ENCODE data around the gene SFT2D1. TPM values are rescaled to one million over a fixed set of nuclear protein-coding genes. Genes with fewer than 3 reads are reported as not detected.

SFT2D1 gene
- total RNA-seq, 1 donor from 2014 or later = 54.5 TPM

DNA sequence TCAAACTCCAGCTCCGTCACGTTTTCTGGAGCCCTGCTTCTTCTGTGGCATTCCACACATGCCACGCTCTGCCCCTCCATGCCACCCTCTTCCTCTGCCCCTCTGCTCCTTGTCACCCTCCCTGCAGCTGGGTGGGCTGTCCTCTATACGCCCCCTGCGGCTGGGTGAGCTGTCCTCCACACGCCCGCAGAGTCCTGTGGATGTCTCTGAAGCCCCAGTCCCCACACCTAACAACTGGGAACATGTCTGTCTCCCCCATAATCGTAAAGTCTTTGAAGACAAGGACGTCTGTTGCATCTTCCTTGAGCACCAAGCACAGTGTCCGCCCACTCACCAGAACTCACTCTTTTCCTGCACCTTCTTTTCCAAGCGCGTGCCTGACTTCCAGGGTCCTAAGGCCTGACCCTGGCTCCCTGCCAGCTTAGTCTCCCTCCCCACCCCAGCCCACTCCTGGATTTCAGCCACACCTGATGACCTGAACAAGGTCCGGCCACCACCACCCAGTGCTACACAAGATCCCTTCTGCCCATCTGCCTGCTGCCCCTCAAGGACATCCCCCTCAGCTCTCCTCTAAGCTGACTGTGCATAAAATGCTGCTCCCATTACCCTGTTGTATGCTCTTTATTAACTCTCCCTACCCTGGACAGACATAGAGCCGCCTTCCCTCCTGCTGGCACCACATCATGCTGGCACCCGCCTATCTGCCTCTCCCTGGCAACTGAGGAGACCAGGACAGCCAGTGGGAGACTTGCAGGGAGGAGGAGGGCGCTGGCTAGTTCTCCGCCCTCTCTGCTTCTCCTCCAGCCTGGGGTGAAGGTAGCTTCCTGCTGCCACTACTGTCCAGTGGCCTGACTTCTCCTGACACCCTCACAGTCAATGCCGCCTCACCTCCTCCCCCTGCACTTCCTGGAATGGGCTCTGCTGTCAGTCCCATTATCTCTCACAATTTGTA is 23.4 kb downstream of the SFT2D1 start:
- Mint-ChIP-seq H3K27ac (no peak overlapping the region), H3K9me3 (no peaks in the 10 kb centered on the region), H3K4me1 (ENCODE audit: low read depth) (no peaks in the 10 kb centered on the region), H3K27me3 (ENCODE audit: low read depth) (peaks cover 3% of the 10 kb centered on the region), H3K36me3 (ENCODE audit: low read depth) (peaks cover 14% of the 10 kb centered on the region), H3K4me3 (ENCODE audit: low read depth) (no peak overlapping the region)
- intact Hi-C loops (cut with micrococcal nuclease) = no loop called here
- DNase-seq (ENCODE audit: low spot score) = no peak

DNA sequence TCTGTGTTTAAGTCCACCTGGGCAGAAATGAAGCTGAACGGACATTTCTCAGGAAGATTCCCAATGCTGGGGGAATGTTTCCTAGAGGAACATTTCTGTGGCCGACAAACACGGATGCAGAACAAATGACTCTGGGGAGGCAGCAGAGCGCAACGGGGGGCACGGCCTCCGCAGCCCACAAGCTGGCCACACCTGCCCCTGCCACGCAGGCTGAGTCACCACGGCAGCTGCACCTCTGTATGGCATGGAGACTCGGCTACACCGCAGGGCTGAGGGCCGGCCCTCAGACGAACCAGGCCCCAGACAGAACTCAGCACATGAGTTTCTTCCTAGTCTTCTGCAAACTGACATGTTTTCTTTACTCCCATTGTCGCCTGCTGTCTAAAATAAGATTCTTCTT is 24.1 kb downstream of the SFT2D1 start:
- no peaks in the 10 kb centered on the region for H3K9me3 Mint-ChIP-seq
- H3K4me1 Mint-ChIP-seq (ENCODE audit: low read depth) = no peaks in the 10 kb centered on the region
- H3K4me3 Mint-ChIP-seq (ENCODE audit: low read depth) = no peak overlapping the region
- H3K36me3 Mint-ChIP-seq (ENCODE audit: low read depth) = peaks cover 8% of the 10 kb centered on the region
- H3K27me3 Mint-ChIP-seq (ENCODE audit: low read depth) = peaks cover 3% of the 10 kb centered on the region
- DNase-seq (ENCODE audit: low spot score) = no peak
- H3K27ac Mint-ChIP-seq = no peak overlapping the region
- intact Hi-C loops (cut with micrococcal nuclease) = no loop called here

DNA sequence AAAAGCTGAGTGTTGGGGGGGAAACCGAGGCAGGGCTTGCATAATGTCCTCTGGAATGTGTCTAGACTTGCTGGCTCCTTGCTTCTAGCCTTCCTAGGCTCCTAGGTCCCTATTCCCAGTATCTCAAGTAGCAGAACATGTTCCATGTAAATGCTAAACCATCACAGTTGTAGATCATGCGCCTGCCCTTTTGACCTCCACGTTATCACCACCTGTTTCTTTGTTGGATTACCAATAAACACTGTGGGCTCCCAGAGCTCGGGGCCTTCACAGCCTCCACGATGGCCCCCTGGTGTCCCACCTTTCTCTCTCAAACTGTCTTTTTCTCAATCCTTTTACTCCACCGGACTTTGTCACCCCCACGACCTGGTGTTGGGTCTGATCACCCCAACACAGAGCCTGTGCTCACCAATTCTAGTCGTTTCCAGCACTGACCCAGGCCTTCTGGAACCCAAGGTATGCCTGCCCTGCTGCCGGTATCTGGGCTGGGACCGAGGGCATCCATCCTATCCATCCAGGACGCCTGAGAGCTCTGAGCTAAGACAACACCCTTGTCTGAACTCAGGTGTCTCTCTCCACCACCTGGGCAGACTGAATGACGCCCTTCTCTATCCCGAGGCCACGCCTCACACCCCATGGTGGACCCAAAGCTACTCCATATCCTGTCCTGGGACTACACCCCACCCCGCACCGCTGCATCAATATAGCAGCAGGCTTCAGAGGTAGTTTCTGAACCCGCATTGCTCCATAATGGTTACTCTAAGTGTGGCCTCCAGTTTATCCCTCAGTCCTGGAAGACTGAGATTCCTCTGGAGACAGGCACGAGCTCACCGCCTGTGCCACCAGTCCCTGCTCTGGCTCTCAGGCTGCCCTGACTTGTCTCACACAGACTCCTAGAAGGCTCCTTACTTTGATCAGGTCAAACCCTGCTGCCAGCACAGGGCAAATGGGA is 24.8 kb downstream of the SFT2D1 start:
- DNase-seq (ENCODE audit: low spot score) = no peak
- no peaks in the 10 kb centered on the region for H3K9me3 Mint-ChIP-seq
- H3K36me3 Mint-ChIP-seq (ENCODE audit: low read depth) = peaks cover 3% of the 10 kb centered on the region
- peaks cover 4% of the 10 kb centered on the region for H3K27me3 Mint-ChIP-seq (ENCODE audit: low read depth)
- no peaks in the 10 kb centered on the region for H3K4me1 Mint-ChIP-seq (ENCODE audit: low read depth)
- no peak overlapping the region for H3K4me3 Mint-ChIP-seq (ENCODE audit: low read depth)
- intact Hi-C loops (cut with micrococcal nuclease) = no loop called here
- no peak overlapping the region for H3K27ac Mint-ChIP-seq

DNA sequence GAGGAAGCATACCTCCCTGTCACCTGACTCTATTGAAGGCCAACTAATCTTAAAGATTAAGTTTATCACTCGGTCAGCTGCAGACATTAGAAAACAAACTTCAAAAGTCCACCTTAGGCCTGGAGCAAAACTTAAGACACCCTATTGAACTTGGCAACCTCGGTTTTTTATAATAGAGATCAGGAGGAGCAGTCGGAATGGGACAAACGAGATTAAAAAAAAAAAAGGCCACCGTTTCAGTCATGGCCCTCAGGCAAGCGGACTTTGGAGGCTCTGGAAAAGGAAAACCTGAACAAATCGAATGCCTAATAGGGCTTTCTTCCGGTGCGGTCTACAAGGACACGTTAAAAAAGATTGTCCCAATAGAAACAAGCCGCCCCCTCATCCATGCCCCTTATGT is 26.9 kb downstream of the SFT2D1 start:
- Mint-ChIP-seq H3K36me3 (ENCODE audit: low read depth) (no peaks in the 10 kb centered on the region), H3K4me1 (ENCODE audit: low read depth) (no peaks in the 10 kb centered on the region), H3K9me3 (no peaks in the 10 kb centered on the region), H3K27me3 (ENCODE audit: low read depth) (peaks cover 9% of the 10 kb centered on the region), H3K27ac (no peak overlapping the region), H3K4me3 (ENCODE audit: low read depth) (no peak overlapping the region)
- no peak for DNase-seq (ENCODE audit: low spot score)
- intact Hi-C loops (cut with micrococcal nuclease) = no loop called here

DNA sequence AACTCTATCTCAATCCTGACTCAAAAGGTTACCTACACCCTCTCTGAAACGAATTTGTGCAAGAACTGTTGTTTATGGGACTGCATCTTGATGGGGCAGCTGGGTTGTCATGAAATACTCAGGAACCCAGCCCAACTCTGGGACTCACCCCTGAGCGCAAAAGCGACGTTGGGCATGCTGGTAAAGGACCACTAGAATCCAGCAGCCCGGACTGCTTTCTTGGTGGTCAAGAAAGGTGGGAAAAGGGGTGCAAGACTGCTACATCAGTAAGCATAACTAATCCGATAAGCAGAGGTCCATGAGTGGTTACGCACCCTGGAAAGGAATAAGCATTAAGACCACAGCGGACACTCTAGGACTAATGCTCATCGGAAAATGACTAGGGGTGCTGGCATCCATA is 27.9 kb downstream of the SFT2D1 start:
- no peak overlapping the region for H3K4me3 Mint-ChIP-seq (ENCODE audit: low read depth)
- intact Hi-C loops (cut with micrococcal nuclease) = no loop called here
- no peaks in the 10 kb centered on the region for H3K36me3 Mint-ChIP-seq (ENCODE audit: low read depth)
- DNase-seq (ENCODE audit: low spot score) = no peak
- H3K4me1 Mint-ChIP-seq (ENCODE audit: low read depth) = no peaks in the 10 kb centered on the region
- H3K9me3 Mint-ChIP-seq = no peaks in the 10 kb centered on the region
- H3K27me3 Mint-ChIP-seq (ENCODE audit: low read depth) = peaks cover 19% of the 10 kb centered on the region
- H3K27ac Mint-ChIP-seq = no peak overlapping the region

DNA sequence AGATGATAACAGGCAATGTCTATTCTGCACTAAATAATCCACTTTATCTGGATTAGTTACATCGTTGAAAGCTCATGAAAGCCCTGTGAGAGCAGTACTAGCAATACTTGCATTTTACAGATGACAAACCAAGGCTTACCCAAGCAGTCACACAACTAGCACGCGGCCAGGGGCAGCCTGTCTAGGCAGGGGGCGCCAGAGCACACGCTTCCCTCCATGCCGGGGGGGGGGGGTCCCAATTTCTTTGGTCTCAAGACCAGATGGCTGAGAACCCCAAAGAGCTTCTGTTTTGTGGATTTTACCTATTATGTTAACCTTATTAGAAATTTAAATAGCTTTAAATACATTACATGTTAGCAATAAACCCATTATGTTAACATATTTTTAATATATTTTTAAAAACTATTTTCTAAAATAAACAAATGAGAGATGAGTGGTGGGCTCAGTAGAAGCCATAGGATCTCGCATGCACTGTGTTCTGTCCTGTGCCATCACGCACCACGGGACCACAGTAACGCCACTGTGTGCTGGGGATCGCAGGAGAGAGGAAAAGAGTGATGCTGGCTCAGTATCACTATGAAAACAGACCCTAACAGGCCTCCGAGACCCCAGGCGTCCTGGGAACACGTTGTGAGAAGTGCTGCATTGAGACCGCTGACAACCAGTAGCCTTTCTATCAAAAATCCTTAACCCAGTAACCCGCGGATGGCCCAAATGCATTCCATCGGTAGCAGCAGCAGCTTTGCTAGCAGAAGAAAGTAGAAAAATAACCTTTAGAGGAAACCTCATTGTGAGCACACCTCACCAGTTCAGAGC is 28.9 kb downstream of the SFT2D1 start:
- no peak overlapping the region for H3K27ac Mint-ChIP-seq
- DNase-seq (ENCODE audit: low spot score) = no peak
- peaks cover 28% of the 10 kb centered on the region for H3K27me3 Mint-ChIP-seq (ENCODE audit: low read depth)
- no peaks in the 10 kb centered on the region for H3K9me3 Mint-ChIP-seq
- H3K36me3 Mint-ChIP-seq (ENCODE audit: low read depth) = no peaks in the 10 kb centered on the region
- H3K4me1 Mint-ChIP-seq (ENCODE audit: low read depth) = no peaks in the 10 kb centered on the region
- intact Hi-C loops (cut with micrococcal nuclease) = loop anchor here (1.0 kb wide), 2 partner anchors 70 to 88 kb away; no protein-coding TSS in a partner anchor
- H3K4me3 Mint-ChIP-seq (ENCODE audit: low read depth) = no peak overlapping the region

DNA sequence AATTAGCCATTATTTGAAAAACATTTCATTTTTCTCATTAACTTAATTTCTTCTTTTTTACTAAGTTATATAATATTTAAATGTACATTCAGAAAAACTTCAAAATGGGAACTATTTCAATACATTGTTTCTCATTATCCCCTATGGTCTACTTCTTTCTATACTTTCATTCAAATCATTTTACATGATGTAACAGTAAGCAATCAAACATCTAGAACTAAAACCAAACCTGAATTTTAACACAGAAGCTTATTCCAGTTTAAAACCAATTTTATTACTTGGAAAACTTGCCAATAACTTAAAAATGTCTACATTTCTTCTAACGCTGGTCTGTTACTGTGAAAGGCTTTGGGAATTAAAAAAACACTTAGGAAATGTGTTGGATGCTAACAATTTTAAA is 29.5 kb downstream of the SFT2D1 start:
- no peaks in the 10 kb centered on the region for H3K9me3 Mint-ChIP-seq
- no peaks in the 10 kb centered on the region for H3K4me1 Mint-ChIP-seq (ENCODE audit: low read depth)
- H3K27ac Mint-ChIP-seq = no peak overlapping the region

DNA sequence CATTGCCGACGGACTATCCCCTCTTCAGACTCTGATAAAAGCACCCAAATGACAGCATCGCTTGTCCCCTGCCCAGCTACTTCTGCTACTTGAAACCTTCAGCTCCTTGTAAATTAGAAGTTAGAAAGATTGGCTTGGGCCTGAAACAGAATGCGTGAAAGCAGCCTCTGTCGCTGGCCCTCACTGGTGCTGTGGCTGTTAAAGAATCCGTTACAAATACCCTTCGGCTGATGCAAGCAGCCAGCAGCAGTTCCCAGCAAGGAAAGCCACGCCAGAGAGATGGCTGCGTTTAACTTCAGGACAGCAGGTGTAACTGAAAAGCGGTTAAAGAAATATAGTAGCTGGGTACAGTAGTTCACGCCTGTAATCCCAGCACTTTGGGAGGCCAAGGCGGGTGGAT is 31.7 kb downstream of the SFT2D1 start:
- Mint-ChIP-seq H3K36me3 (ENCODE audit: low read depth) (no peaks in the 10 kb centered on the region), H3K9me3 (no peaks in the 10 kb centered on the region), H3K27me3 (ENCODE audit: low read depth) (peaks cover 39% of the 10 kb centered on the region), H3K27ac (no peak overlapping the region), H3K4me1 (ENCODE audit: low read depth) (no peaks in the 10 kb centered on the region), H3K4me3 (ENCODE audit: low read depth) (no peak overlapping the region)
- DNase-seq (ENCODE audit: low spot score) = no peak
- intact Hi-C loops (cut with micrococcal nuclease) = no loop called here

More for the DNA sequence above, 29.5 kb downstream of the SFT2D1 start:
- DNase-seq (ENCODE audit: low spot score) = no peak
- H3K36me3 Mint-ChIP-seq (ENCODE audit: low read depth) = no peaks in the 10 kb centered on the region
- no peak overlapping the region for H3K4me3 Mint-ChIP-seq (ENCODE audit: low read depth)
- peaks cover 30% of the 10 kb centered on the region for H3K27me3 Mint-ChIP-seq (ENCODE audit: low read depth)
- intact Hi-C loops (cut with micrococcal nuclease) = loop anchor here (1.0 kb wide), 2 partner anchors 70 to 88 kb away; no protein-coding TSS in a partner anchor

DNA sequence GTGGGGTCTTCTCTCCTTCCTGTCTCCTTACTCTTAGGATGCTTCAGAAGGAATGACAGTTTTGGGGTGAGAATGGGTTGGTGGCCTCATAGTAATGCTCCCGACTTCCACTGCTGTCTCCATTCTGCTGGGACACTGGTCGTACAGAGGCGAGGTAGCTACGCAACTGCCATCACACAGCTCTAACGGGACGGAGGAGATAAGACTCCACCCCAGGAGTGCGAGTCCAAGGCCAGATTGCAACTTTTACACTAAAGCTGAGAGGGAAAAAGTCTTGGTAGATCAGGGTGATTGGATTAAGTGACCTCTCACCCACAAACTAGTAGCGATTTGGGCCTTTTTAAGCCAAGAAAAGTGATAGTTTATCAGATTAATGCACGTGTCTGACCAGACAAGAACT is 32.4 kb downstream of the SFT2D1 start:
- intact Hi-C loops (cut with micrococcal nuclease) = no loop called here
- DNase-seq (ENCODE audit: low spot score) = no peak
- Mint-ChIP-seq H3K36me3 (ENCODE audit: low read depth) (no peaks in the 10 kb centered on the region), H3K27me3 (ENCODE audit: low read depth) (peaks cover 44% of the 10 kb centered on the region), H3K27ac (no peak overlapping the region), H3K9me3 (no peaks in the 10 kb centered on the region), H3K4me1 (ENCODE audit: low read depth) (no peaks in the 10 kb centered on the region), H3K4me3 (ENCODE audit: low read depth) (no peak overlapping the region)

DNA sequence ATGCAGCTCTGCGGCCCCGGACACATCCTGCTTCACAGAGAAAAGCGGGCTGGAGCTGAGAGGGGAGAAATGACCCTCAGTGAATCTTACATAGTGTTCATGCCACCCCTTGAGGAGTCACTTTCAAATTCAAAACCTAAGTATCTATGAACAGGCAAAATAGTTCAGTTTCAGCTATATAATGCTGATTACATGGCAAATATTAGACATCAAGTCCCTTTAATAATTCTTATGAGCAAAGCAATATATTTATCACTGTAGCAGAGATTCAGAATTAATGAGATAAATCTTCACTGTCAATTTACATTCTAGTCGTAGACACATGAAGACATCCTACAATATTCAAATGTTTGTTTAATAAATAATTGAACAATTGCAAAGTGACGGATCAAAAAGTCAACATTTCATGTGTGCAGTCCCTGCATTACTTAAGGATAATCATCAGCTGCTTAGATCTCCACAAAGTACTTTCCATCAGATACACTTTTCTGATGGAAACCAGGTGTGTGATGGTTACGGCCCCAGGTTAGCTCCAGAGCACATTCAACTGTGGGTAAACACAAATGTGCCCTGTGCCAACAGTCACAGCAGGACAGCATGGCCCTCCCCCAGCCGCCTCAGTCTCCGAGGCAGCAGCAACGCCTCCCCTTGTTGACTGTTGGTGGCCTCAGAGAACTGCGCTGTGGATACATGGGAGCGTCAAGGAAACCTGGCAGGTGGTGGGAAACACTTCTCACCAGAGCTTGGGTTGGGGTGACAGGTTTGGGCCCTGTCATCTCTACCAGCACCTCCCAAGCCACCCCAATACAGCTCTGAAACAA is 33.4 kb downstream of the SFT2D1 start:
- Mint-ChIP-seq H3K4me3 (ENCODE audit: low read depth) (no peak overlapping the region), H3K36me3 (ENCODE audit: low read depth) (no peaks in the 10 kb centered on the region), H3K27me3 (ENCODE audit: low read depth) (peaks cover 48% of the 10 kb centered on the region), H3K4me1 (ENCODE audit: low read depth) (no peaks in the 10 kb centered on the region), H3K27ac (no peak overlapping the region), H3K9me3 (no peaks in the 10 kb centered on the region)
- DNase-seq (ENCODE audit: low spot score) = no peak
- intact Hi-C loops (cut with micrococcal nuclease) = no loop called here

DNA sequence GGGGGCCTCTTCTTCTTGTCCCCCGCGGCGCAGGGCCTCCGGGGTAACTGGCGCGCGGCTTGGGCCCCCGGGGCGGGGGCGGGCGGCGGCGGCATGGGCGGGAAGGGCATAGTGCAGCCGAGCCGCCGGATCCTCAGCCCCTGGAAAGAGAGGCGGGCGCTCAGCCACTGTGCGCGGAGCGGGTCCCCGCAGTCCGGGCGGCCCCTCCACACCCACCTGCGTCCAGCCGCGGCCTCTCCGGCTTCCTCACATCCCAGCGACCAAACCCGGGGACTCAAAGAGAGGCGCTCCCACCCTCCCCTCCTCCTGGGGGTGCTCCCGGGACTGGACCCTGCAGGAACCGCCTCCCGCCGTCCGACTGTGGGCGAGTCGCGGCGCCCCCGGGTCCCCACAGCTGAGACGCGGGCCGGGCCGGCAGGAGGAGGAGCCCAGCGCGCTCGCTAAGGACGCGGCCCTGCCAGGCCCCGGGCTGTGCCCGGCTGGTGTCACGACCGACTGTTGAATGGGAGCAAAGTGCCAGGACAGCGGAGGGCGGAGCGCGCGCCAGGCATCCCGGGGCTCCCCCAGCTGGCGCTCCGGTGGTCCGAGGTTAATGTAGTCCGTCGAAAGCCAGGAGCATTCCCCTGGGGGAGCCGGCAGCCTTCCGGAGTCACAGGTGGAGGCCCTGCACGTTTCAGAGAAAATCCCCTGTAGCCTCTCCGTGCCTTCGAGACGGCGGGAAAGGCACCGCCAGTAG is 34.1 kb downstream of the SFT2D1 start, which contains the start of gene PRR18:
Gene PRR18 (minus strand): TSS at position 360 of the 736 bp plus-strand sequence. CDS start 250 bp downstream, at position 110.
- Mint-ChIP-seq H3K4me1 (ENCODE audit: low read depth) (no peaks in the 10 kb centered on the region), H3K4me3 (ENCODE audit: low read depth) (peak within 1 kb of the TSS; percentile 17), H3K9me3 (no peaks in the 10 kb centered on the region), H3K36me3 (ENCODE audit: low read depth) (no peaks in the 10 kb centered on the region), H3K27me3 (ENCODE audit: low read depth) (peaks cover 54% of the 10 kb centered on the region), H3K27ac (no peak within 1 kb of the TSS)
- DNase-seq (ENCODE audit: low spot score) = no peak
- intact Hi-C loops (cut with micrococcal nuclease) = no loop called here

Data from activated T-helper 2 cell treated with anti-CD3 and anti-CD28 coated beads, Interferon-gamma antibody, Interleukin-2, Interleukin-4, amounts not matched to agents 10 μg/mL and 5 μg/mL and 100 μg/mL, durations not matched to agents 14 hours and 24 hours and 36 hours (primary cell).